ENCODE results near the gene CDC42.

CDC42 gene

GRCh38 chr1:22038036-22038435 is 14.5 kb upstream of the CDC42 start:
- no peak for DNase-seq

DNA sequence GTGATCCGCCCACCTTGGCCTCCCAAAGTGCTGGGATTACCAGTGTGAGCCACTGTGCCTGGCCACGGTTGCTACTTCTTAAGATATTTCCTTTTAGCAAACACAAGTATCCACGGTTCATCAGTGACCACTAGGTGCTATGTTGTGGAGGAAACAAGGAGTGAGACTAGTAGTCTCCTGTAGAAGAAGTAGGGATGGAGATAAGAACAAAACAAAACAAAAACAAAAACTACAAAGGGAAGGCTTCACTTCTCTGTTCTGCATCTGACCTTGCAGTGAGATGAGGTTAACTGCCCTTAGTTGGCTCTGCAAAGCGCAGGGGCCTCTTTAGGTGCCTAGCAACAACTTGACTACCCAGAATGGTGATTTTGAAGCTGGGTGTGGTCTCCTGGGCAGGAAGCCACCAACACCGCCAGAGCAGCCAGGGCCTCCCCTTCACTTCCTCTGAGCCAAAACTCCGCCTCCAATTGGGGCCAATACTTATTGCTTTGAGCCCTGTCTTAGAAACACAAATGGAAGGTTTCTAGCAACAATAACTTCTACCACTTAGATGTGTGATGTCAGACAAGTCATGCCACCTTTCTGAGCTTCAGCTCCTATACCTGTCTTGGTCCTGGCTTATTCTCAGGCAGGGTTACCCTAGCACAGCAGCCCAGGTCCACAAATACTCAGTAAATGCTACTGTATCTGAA is 12.8 kb upstream of the CDC42 start:
- peak; percentile 97 for DNase-seq

- no peak for DNase-seq
Observed at GRCh38 chr1:22040286-22040623, 12.3 kb upstream of the CDC42 start.

DNA sequence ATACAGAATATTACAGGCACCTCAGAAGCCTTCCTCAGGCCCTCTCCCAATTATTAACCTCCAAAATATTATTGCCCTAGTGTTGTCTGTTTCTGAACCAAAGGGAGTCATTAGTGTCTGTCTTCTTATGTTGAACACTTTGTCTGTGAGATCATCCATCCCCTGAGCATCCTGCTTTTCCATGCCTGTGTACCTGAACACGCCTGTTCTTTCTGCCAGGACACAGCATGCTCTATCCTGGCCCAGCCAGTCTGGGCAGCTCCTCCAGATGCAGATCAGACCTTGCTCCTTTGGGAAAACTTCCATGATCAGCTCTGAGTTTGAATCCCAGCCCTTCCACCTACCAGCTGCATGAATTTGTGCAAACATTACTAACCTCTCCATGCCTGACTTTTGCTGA is 11.0 kb upstream of the CDC42 start:
- no peak for DNase-seq

DNA sequence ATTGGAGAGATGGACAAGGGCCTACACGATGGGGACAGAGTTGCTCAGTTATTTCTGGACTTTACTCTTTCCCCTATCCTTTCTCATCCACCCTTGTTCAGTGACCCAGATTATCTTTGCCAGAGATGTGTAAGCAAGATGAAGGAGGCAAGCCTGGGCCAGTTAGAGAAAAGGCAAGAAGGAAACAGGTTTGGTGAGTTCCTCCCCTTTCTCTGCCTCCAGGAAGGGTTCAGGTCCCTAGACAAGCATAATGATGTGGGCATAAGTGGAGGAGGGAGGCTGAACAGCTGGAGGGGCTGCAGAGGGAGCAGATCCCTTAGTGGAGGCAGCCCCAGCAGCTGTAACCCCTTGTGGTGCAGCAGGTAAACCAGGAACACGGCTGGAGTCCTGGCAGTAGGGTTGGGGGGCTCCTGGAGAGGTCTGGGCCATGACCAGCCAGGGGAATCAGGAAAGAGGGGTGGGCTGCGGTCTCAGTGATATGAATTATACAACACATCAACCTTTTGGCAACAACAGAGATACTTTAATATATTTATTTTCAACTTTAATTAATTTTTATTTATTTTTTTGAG is 9.2 kb upstream of the CDC42 start:
- no peak for DNase-seq

DNA sequence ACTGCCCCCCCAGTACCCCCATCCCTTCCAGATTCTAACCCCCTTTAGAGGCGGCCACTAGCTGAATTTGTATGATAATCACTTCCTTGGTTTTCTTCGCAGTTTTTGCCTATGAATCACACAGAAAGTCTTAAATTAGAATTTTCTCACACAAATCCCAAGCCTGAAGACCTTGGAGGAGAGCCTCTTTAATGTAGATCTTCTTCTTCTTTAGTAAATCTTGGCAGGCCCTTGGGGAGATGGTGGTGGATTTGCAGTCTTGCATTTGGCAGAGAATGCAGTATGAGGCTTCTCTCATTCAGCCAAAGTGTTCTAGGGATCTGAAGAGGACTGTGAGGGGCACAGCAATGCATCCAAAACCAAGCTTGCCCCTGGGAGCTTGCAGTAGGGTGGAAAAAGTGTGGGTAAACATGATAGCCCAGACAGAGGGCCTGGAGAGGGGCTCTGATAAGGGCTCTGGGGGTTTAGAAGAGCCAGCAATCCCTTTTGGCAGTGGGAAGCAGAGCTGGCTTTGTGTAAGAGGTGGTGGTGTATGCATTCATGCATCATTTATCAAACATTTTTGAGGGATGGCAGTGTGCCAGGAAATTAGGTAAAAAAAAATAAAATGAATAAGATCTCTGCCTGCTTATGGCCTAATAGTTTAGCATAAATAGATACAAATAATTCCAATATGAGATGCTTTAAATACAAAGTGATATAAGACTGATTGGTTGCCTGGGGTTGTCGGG is 7.7 kb upstream of the CDC42 start:
- no peak for DNase-seq

DNA sequence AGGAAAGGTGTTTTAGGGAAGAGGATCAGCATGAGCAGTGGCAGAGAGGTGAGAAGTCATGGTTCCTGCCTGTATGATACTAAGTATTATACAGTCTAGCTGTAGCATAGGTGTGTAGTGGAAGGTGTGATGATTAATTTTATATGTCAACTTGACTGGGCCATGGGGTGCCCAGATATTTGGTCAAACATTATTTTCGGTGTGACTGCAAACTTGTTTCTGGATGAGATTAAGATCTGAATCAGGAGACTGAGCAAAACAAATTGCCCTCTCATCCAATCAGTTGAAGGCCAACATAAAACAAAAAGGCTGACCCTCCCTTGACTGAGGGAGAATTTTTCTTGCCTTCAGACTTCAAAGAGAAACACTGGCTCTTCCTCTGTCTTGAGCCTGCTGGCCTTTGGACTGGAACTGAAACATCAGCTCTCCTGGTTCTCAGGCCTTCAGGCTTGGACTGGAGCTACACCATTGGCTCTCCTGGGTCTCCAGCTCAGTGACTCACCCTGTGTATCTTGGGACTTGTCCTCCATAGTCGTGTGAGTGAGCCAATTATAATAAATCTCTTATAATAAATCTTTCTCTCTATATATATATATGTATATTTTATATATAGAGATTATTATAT is 6.8 kb upstream of the CDC42 start:
- DNase-seq = no peak

DNA sequence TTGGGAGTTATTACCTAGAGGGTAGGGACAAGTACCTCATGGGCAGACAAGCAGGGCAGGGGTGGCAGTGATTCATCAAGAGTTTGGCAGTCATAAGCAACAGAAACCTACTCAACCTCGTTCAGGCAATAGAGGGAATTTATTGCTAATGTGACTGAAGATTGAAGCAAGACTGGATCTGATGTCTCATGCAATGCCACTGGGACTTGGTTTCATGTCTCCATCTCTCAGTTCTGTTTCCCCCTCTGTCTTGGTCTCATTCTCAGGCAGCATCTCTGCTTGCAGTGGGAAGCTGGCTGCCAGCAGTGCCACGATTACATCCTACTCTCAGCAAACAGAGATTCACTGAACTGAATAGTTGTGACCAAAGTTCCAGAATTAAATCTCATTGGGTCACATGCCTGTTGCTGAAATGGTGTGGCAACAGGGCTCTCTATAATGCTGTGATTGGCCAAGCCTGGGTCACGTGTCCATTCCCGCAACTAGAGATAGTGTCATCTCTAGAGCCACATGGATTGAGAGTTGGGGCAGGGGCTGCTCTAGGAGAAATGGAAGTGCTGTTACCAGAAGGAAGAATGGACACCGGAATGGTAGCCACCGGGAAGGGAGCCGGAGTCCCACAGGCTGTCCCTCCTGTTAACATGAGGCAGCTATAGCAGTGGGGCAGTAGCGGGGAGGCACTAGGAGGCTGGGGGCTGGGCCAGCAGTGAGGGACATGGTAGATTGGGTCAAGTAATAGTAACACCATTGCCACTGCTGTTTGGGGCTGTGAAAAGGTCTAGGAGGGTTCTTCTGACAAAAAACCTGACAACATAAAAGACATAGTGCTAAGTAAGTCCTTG is 3.9 kb upstream of the CDC42 start:
- DNase-seq = no peak

- no peak for DNase-seq
Observed at GRCh38 chr1:22050330-22050729, 2.2 kb upstream of the CDC42 start.

- DNase-seq = no peak
Observed at GRCh38 chr1:22051607-22052114, 848 bp upstream of the CDC42 start.

GRCh38 chr1:22053017-22053860 is 730 bp downstream of the CDC42 start:
- peak; percentile 72 for DNase-seq

GRCh38 chr1:22053861-22054770 is 1.6 kb downstream of the CDC42 start:
- peak; percentile 45 for DNase-seq

DNA sequence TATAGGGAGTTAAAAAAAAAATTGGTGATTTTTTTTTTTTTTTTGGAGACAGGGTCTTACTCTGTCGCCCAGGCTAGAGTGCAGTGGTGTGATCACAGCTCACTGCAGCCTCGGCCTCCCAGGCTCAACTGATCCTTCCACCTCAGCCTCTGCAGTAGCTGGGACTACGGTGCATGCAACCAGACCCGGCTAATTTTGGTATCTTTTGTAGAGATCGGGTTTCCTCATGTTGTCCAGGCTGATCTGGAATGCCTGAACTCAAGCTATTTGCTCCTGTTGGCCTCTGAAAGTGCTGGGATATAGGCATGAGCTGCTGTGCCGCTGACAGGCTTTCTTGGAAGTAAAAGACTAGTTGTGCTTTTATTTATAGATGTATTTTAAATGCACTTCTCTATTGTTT is 3.0 kb downstream of the CDC42 start:
- DNase-seq = no peak

GRCh38 chr1:22056043-22056442 is 3.5 kb downstream of the CDC42 start:
- no peak for DNase-seq

DNA sequence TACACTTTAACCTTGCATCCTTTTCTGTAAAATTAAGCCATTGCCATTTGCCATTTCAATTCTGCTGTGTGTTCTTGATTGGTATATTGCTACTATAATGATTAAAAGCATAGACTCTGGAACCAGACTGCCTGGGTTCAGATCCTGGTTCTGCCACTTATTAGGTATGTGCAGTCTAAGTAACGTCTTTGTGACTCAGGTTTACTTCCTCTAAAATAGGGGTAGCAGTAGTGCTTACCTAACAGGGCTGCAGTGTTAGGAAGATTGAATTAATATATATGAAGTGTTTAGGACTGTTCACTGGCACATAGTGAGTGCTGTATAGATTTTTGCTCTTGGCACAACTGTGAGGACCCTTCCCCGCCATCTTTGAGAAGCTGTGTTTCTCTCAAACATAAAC is 4.4 kb downstream of the CDC42 start:
- no peak for DNase-seq

GRCh38 chr1:22057861-22058260 is 5.4 kb downstream of the CDC42 start:
- no peak for DNase-seq

DNA sequence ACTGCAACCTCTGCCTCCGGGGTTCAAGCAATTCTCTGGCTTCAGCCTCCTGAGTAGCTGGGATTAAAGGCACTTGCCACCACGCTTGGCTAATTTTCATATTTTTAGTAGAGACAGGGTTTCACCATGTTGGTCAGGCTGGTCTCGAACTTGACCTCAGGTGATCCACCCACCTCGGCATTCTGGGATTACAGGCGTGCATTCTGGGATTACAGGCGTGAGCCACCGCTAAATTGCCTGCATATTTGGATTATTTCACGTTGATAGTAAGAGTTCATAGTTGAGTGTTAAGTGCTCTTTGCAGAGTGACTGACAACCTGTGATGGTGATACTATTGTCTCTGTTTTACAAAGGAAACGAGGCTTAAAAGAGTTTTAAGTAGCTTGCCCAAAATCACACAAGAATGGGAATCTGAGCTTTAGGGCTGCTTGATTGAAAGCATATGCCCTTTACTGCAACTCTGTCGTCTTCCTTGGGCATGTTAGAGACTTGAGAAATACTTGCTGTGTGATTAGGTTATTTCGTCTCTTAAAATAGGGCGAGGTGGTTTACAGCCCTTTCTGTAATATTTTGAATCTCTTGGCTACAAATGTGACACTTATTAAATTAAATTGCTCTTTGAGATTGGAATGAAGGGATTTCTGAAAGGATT is 12.4 kb downstream of the CDC42 start:
- no peak for DNase-seq

GRCh38 chr1:22071511-22071910 is 19.0 kb downstream of the CDC42 start:
- DNase-seq = no peak

DNA sequence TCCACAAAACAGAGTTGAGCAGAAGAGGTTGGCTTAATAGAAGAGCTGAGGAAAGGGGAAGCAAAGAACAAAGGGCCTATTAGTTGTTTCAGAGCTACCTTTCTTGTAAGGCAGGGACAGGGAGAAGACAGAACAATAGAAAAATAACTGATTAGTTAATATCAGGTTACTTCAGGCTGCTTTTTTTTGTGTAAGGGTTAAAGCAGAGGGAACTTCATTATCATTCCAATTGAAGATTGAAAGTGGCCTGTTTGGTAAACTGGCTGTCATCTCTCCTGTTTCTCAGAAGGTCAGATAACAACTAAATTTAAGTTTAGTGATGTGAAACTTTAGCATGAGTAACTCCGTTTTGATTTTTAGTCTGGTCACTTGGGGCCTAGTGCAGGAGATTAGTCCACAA is 22.3 kb downstream of the CDC42 start:
- DNase-seq = no peak

DNA sequence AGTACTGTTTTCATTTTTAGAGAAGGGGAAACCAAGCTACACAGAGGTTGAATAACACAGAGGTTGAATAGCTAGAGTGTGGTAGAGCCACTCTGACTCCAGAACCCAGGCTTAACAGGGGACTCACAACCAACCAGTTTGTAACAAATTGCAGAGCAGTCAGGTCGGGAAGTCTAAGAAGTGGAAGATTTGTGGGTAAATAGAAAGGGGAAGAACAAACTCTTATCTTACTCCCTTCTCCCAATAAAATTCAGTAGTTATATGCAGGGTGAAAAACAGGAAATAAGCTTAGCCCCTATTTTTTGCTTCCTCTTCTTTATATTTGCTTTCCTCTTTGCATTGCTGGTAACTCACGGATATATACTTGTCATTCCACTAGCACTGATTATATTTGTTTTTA is 23.2 kb downstream of the CDC42 start:
- no peak for DNase-seq

All from CD4-positive, alpha-beta T cell treated with Interleukin-12 subunit alpha and Interleukin-12 subunit beta, for 1 hour (primary cell).